H9 (cell line): ENCODE measurements around the gene YAE1. TPM values are rescaled to one million over a fixed set of nuclear protein-coding genes. Genes with fewer than 3 reads are reported as not detected.

Source experiments
- DNase-seq: peaks from one replicate; pipeline ENCODE4 v3.0.0-alpha.2; 2017
- H2AFZ ChIP-seq: one replicate; pipeline ENCODE4 v1.6.1; 2013; ENCODE audit warnings: mild to moderate bottlenecking, low read length, control low read depth, moderate library complexity
- H2AK5ac ChIP-seq: 2 replicates; pipeline ENCODE4 v1.6.1; 2013; ENCODE audit warnings: low read length, control low read depth, mixed read lengths; ENCODE audit not compliant: insufficient read length
- H2BK120ac ChIP-seq: one replicate; pipeline ENCODE4 v1.6.1; 2013; ENCODE audit warnings: low read depth, mild to moderate bottlenecking, low read length, control low read depth, inconsistent platforms; ENCODE audit not compliant: poor library complexity, severe bottlenecking
- H2BK12ac ChIP-seq: 2 replicates; pipeline ENCODE4 v1.6.1; 2013; ENCODE audit warnings: low read length, control low read depth, mixed read lengths, low read depth; ENCODE audit not compliant: insufficient read length
- H2BK15ac ChIP-seq: 2 replicates; pipeline ENCODE4 v1.6.1; 2013; ENCODE audit warnings: low read depth, low read length, control low read depth
- H2BK20ac ChIP-seq: one replicate; pipeline ENCODE4 v1.6.1; 2013; ENCODE audit warnings: low read depth, mild to moderate bottlenecking, low read length, control low read depth, inconsistent platforms; ENCODE audit not compliant: poor library complexity, severe bottlenecking
- H2BK5ac ChIP-seq: 2 replicates; pipeline ENCODE4 v1.6.1; 2013; ENCODE audit warnings: low read length, control low read depth, mixed read lengths; ENCODE audit not compliant: insufficient read length
- H3K14ac ChIP-seq: 2 replicates; pipeline ENCODE4 v1.6.1; 2013; ENCODE audit warnings: low read length, control low read depth; ENCODE audit not compliant: insufficient read depth
- H3K18ac ChIP-seq: 2 replicates; pipeline ENCODE4 v1.6.1; 2013; ENCODE audit warnings: low read depth, mild to moderate bottlenecking, mixed read lengths, low read length, control low read depth; ENCODE audit not compliant: insufficient read length
- H3K23ac ChIP-seq: 2 replicates; pipeline ENCODE4 v1.6.1; 2013; ENCODE audit warnings: low read length, control low read depth, mixed read lengths, low read depth; ENCODE audit not compliant: insufficient read length
- H3K23me2 ChIP-seq: 2 replicates; pipeline ENCODE4 v1.6.1; 2013; ENCODE audit warnings: low read depth, mild to moderate bottlenecking, mixed read lengths, low read length, control low read depth; ENCODE audit not compliant: insufficient read length, poor library complexity, severe bottlenecking
- H3K27ac ChIP-seq: 2 replicates; pipeline ENCODE4 v1.5.1; 2013; ENCODE audit warnings: low read length, control low read depth, mixed read lengths, low read depth; ENCODE audit not compliant: insufficient read length
- H3K27me3 ChIP-seq: 2 replicates; pipeline ENCODE4 v1.6.1; 2013; ENCODE audit warnings: low read length, control low read depth, inconsistent platforms; ENCODE audit not compliant: insufficient read depth
- H3K4ac ChIP-seq: 2 replicates; pipeline ENCODE4 v1.6.1; 2013; ENCODE audit warnings: low read depth, mild to moderate bottlenecking, control low read depth, inconsistent platforms, low read length, moderate library complexity
- H3K4me1 ChIP-seq: 2 replicates; pipeline ENCODE4 v1.6.1; 2013; ENCODE audit warnings: low read length, control low read depth, inconsistent platforms; ENCODE audit not compliant: insufficient read depth
- H3K4me2 ChIP-seq: 2 replicates; pipeline ENCODE4 v1.6.1; 2013; ENCODE audit warnings: low read length, control low read depth, mixed read lengths; ENCODE audit not compliant: insufficient read length, insufficient read depth
- H3K56ac ChIP-seq: 2 replicates; pipeline ENCODE4 v1.6.1; 2013; ENCODE audit warnings: low read depth, mild to moderate bottlenecking, mixed read lengths, low read length, control low read depth; ENCODE audit not compliant: insufficient read length
- H3K79me1 ChIP-seq: 2 replicates; pipeline ENCODE4 v1.6.1; 2013; ENCODE audit warnings: low read depth, mild to moderate bottlenecking, moderate library complexity, low read length, control low read depth, inconsistent platforms; ENCODE audit not compliant: insufficient read depth, poor library complexity, severe bottlenecking
- H3K79me2 ChIP-seq: 2 replicates; pipeline ENCODE4 v1.6.1; 2013; ENCODE audit warnings: low read length, control low read depth, inconsistent platforms; ENCODE audit not compliant: insufficient read depth
- H3K9ac ChIP-seq: 2 replicates; pipeline ENCODE4 v1.6.1; 2013; ENCODE audit warnings: low read length, control low read depth, mixed read lengths; ENCODE audit not compliant: insufficient read length; ENCODE audit errors: extremely low read depth
- H3K9me3 ChIP-seq: one replicate; pipeline ENCODE4 v1.6.1; 2013; ENCODE audit warnings: low read depth, low read length, inconsistent platforms; ENCODE audit not compliant: control insufficient read depth
- H3T11ph ChIP-seq: one replicate; pipeline ENCODE4 v1.6.1; 2013; ENCODE audit warnings: mild to moderate bottlenecking, low read length, control low read depth, inconsistent platforms
- H4K20me1 ChIP-seq: one replicate; pipeline ENCODE4 v1.6.1; 2013; ENCODE audit not compliant: control insufficient read depth, insufficient read length, insufficient read depth
- H4K5ac ChIP-seq: 2 replicates; pipeline ENCODE4 v1.6.1; 2013; ENCODE audit warnings: low read depth, mild to moderate bottlenecking, mixed read lengths, low read length, control low read depth; ENCODE audit not compliant: insufficient read length
- H4K8ac ChIP-seq: replicated peaks from 2 replicates; pipeline ENCODE4 v1.6.1; 2013; ENCODE audit warnings: low read length, control low read depth, mixed read lengths, low read depth; ENCODE audit not compliant: insufficient read length
- H4K91ac ChIP-seq: 2 replicates; pipeline ENCODE4 v1.6.1; 2013; ENCODE audit warnings: low read depth, mild to moderate bottlenecking, moderate library complexity, mixed read lengths, low read length, control low read depth; ENCODE audit not compliant: insufficient read length
- H3K27ac Mint-ChIP-seq, 3 experiments: 2 replicates in 2 of 3; 3 replicates in 1 of 3; pipeline ENCODE4 v1.8.0; 2020 to 2021; ENCODE audit warnings: mixed read lengths in 3 of 3, mild to moderate bottlenecking in 1 of 3, moderate library complexity in 1 of 3
- H3K27me3 Mint-ChIP-seq: 2 replicates; pipeline ENCODE4 v1.8.0; 2021; ENCODE audit warnings: low read depth, mild to moderate bottlenecking, moderate library complexity, mixed read lengths
- H3K36me3 Mint-ChIP-seq, 3 experiments: 2 replicates in 2 of 3; 3 replicates in 1 of 3; pipeline ENCODE4 v1.8.0; 2020 to 2021; ENCODE audit warnings: low read depth in 3 of 3, mixed read lengths in 3 of 3; ENCODE audit not compliant: insufficient read depth in 1 of 3
- H3K4me1 Mint-ChIP-seq, 2 experiments: 2 replicates each; pipeline ENCODE4 v1.8.0; 2020; ENCODE audit warnings: mixed read lengths in 2 of 2
- H3K4me3 Mint-ChIP-seq, 2 experiments: 2 replicates in 1 of 2; 3 replicates in 1 of 2; pipeline ENCODE4 v1.8.0; 2020 to 2021; ENCODE audit warnings: mild to moderate bottlenecking in 2 of 2, mixed read lengths in 2 of 2, moderate library complexity in 1 of 2
- H3K9me3 Mint-ChIP-seq, 2 experiments: 2 replicates in 1 of 2; 3 replicates in 1 of 2; pipeline ENCODE4 v1.8.0; 2020; ENCODE audit warnings: mild to moderate bottlenecking in 2 of 2, mixed read lengths in 2 of 2, moderate library complexity in 1 of 2
- CTCF ChIP-seq: fragments of 200-600 bp; sonication (generic); conservative IDR thresholded peaks from 3 replicates; pipeline ENCODE4 v1.8.0; 2021; ENCODE audit warnings: antibody characterized with exemption, mild to moderate bottlenecking
- WGBS: extraction: QIAGEN DNeasy Blood & Tissue Kit; methylation state at CpG from one replicate; pipeline ENCODE4 v1.1.7; 2013; ENCODE audit warnings: missing lambda C conversion rate, low lambda C conversion rate, mixed read lengths; ENCODE audit not compliant: insufficient read length; ENCODE audit errors: extremely low coverage; 5-methylcytosine and 5-hydroxymethylcytosine counted together
- total RNA-seq: library from RNA; stranded (reverse); gene quantifications from 2 replicates; pipeline ENCODE4 v1.2.1, GENCODE V29; 2021

The YAE1 gene
- total RNA-seq, 1 experiment from 2014 or later, result 28.8 TPM

- Histone ChIP-seq H3K79me2 (no peaks in the 10 kb centered on the region), H2BK12ac (no peak overlapping the region), H2BK20ac (no peak overlapping the region), H3K4me1 (peaks cover 3% of the 10 kb centered on the region; the same call in 1 of the 2 replicates), H4K5ac (no peak overlapping the region), H3K27ac (no peak overlapping the region), H3K4me2 (no peak overlapping the region), H3K4ac (no peak overlapping the region), H3K27me3 (no peaks in the 10 kb centered on the region), H3K18ac (no peak overlapping the region), H2BK120ac (no peak overlapping the region), H2BK15ac (no peak overlapping the region), H3K9ac (no peak overlapping the region), H4K91ac (no peak overlapping the region), H3K14ac (no peak overlapping the region), H3K79me1 (no peaks in the 10 kb centered on the region), H2AK5ac (no peak overlapping the region), H3K23ac (no peak overlapping the region), H3K23me2 (no peaks in the 10 kb centered on the region), H3K56ac (no peak overlapping the region), H4K8ac (no peak overlapping the region), H2AFZ (no peak overlapping the region), H2BK5ac (no peak overlapping the region), H4K20me1 (no peaks in the 10 kb centered on the region), H3K9me3 (no peaks in the 10 kb centered on the region), H3T11ph (no peak overlapping the region)
- WGBS, result no CpG with 5 or more reads among the region's 3 CpGs
- TF ChIP-seq CTCF, result no peak
- no peaks in the 10 kb centered on the region for H3K9me3 Mint-ChIP-seq
- H3K36me3 Mint-ChIP-seq, result no peaks in the 10 kb centered on the region
- no peak overlapping the region for H3K27ac Mint-ChIP-seq
- H3K27me3 Mint-ChIP-seq, result no peaks in the 10 kb centered on the region
- H3K4me1 Mint-ChIP-seq, result peaks cover 10 to 22% of the 10 kb centered on the region in 2 experiments
- H3K4me3 Mint-ChIP-seq, result no peak overlapping the region; a peak in 1 of 5 replicates
- no peak for DNase-seq
Observed at GRCh38 chr7:39529582-39529981, 36.6 kb upstream of the YAE1 start.
